Skeletal muscle tissue (tissue), 4 donors: ENCODE measurements around the gene LTBP3. TPM values are rescaled to one million over a fixed set of nuclear protein-coding genes. Genes with fewer than 3 reads are reported as not detected.
A peak's percentile ranks its signal among the peaks of the same experiment; 100 is the strongest.

Source experiments
- H3K27ac ChIP-seq: one replicate; pipeline ENCODE4 v1.7.0; 2013; ENCODE audit warnings: mild to moderate bottlenecking, low read depth, low read length, inconsistent platforms
- H3K27me3 ChIP-seq, 3 donors: one replicate each; pipeline ENCODE4 v1.7.0; 2013; ENCODE audit warnings: low read length in 3 of 3; ENCODE audit not compliant: control insufficient read depth in 3 of 3, insufficient read depth in 3 of 3
- H3K36me3 ChIP-seq, 3 donors: one replicate each; pipeline ENCODE4 v1.7.0; 2013; ENCODE audit warnings: low read length in 3 of 3; ENCODE audit not compliant: control insufficient read depth in 3 of 3, insufficient read depth in 3 of 3
- H3K4me1 ChIP-seq, 3 donors: one replicate each; pipeline ENCODE4 v1.7.0; 2013; ENCODE audit warnings: low read length in 3 of 3, mild to moderate bottlenecking in 3 of 3; ENCODE audit not compliant: control insufficient read depth in 3 of 3, insufficient read depth in 3 of 3
- H3K4me3 ChIP-seq, 3 donors: one replicate each; pipeline ENCODE4 v1.7.0; 2013; ENCODE audit warnings: low read length in 3 of 3
- H3K9ac ChIP-seq, 3 donors: one replicate each; pipeline ENCODE4 v1.7.0; 2013; ENCODE audit warnings: low read length in 3 of 3, mild to moderate bottlenecking in 3 of 3, moderate library complexity in 2 of 3, low read depth in 1 of 3
- H3K9me3 ChIP-seq, 3 donors: one replicate each; pipeline ENCODE4 v1.7.0; 2013; ENCODE audit warnings: low read length in 3 of 3; ENCODE audit not compliant: control insufficient read depth in 3 of 3
- total RNA-seq: library from RNA; depleted of rRNA; stranded (reverse); fragments of >200 nt; gene quantifications from one replicate; pipeline ENCODE4 v1.2.3, GENCODE V29; 2014
- donor health status: Osteomylitis.

Gene LTBP3
- 32.9 TPM for total RNA-seq

- H3K36me3 ChIP-seq: peaks cover 0 to 3% (median 0%) of the 10 kb centered on the region in 3 donors
- peaks cover 54 to 65% (median 64%) of the 10 kb centered on the region in 3 donors for H3K4me1 ChIP-seq
- H3K9me3 ChIP-seq: no peaks in the 10 kb centered on the region
- H3K27me3 ChIP-seq: no peaks in the 10 kb centered on the region
- peak within 1 kb of the TSS; percentile 62 to 66 (median 66) for H3K4me3 ChIP-seq
- peak within 1 kb of the TSS; percentile 96 for H3K27ac ChIP-seq
- peak within 1 kb of the TSS; percentile 83 to 91 (median 87) for H3K9ac ChIP-seq
Observed at GRCh38 chr11:65558002-65558929, at the start of gene LTBP3. Gene LTBP3, minus strand, starts transcription at chr11:65558359. Its CDS starts 400 bp downstream, at chr11:65557959.

- peaks cover 31 to 39% (median 37%) of the 10 kb centered on the region in 3 donors for H3K36me3 ChIP-seq
- H3K4me3 ChIP-seq: peak overlapping the region; percentile 56 to 70 (median 65)
- no peaks in the 10 kb centered on the region for H3K9me3 ChIP-seq
- no peaks in the 10 kb centered on the region for H3K27me3 ChIP-seq
- H3K4me1 ChIP-seq: peaks cover 45 to 46% (median 46%) of the 10 kb centered on the region in 3 donors
- H3K27ac ChIP-seq: peak overlapping the region; percentile 71
- peak overlapping the region; percentile 20 to 71 (median 64) for H3K9ac ChIP-seq
Observed at GRCh38 chr11:65606876-65607613, 48.9 kb upstream of the LTBP3 start.

- Histone ChIP-seq H3K4me1 (peaks cover 20 to 23% (median 21%) of the 10 kb centered on the region in 3 donors), H3K9ac (no peak overlapping the region), H3K9me3 (no peaks in the 10 kb centered on the region), H3K4me3 (no peak overlapping the region), H3K36me3 (peaks cover 31 to 45% (median 33%) of the 10 kb centered on the region in 3 donors), H3K27ac (no peak overlapping the region), H3K27me3 (no peaks in the 10 kb centered on the region)
Observed at GRCh38 chr11:65604258-65604657, 46.1 kb upstream of the LTBP3 start.

- Histone ChIP-seq H3K9ac (no peak overlapping the region), H3K9me3 (no peaks in the 10 kb centered on the region), H3K4me3 (no peak overlapping the region), H3K4me1 (peaks cover 4 to 11% (median 9%) of the 10 kb centered on the region in 3 donors), H3K36me3 (peaks cover 28 to 39% (median 35%) of the 10 kb centered on the region in 3 donors), H3K27me3 (no peaks in the 10 kb centered on the region), H3K27ac (no peak overlapping the region)
Observed at GRCh38 chr11:65599955-65600246, 41.7 kb upstream of the LTBP3 start.

GRCh38 chr11:65599216-65599954 lies 41.2 kb upstream of the LTBP3 start:
- no peak overlapping the region for H3K27ac ChIP-seq
- H3K27me3 ChIP-seq: no peaks in the 10 kb centered on the region
- H3K9ac ChIP-seq: no peak overlapping the region
- H3K36me3 ChIP-seq: peaks cover 23 to 34% (median 29%) of the 10 kb centered on the region in 3 donors
- peaks cover 4 to 16% (median 12%) of the 10 kb centered on the region in 3 donors for H3K4me1 ChIP-seq
- no peak overlapping the region for H3K4me3 ChIP-seq
- H3K9me3 ChIP-seq: no peaks in the 10 kb centered on the region

- H3K36me3 ChIP-seq: peaks cover 18 to 25% (median 19%) of the 10 kb centered on the region in 3 donors
- no peaks in the 10 kb centered on the region for H3K27me3 ChIP-seq
- no peaks in the 10 kb centered on the region for H3K9me3 ChIP-seq
- H3K4me3 ChIP-seq: no peak overlapping the region
- peaks cover 15 to 27% (median 23%) of the 10 kb centered on the region in 3 donors for H3K4me1 ChIP-seq
- no peak overlapping the region for H3K9ac ChIP-seq
- H3K27ac ChIP-seq: no peak overlapping the region
Observed at GRCh38 chr11:65598258-65598699, 40.1 kb upstream of the LTBP3 start.

- no peaks in the 10 kb centered on the region for H3K9me3 ChIP-seq
- H3K27me3 ChIP-seq: no peaks in the 10 kb centered on the region
- H3K4me3 ChIP-seq: no peak overlapping the region
- H3K27ac ChIP-seq: no peak overlapping the region
- peaks cover 23 to 40% (median 35%) of the 10 kb centered on the region in 3 donors for H3K4me1 ChIP-seq
- no peak overlapping the region for H3K9ac ChIP-seq
- H3K36me3 ChIP-seq: peaks cover 23 to 32% (median 25%) of the 10 kb centered on the region in 3 donors
Observed at GRCh38 chr11:65596520-65596919, 38.4 kb upstream of the LTBP3 start.

GRCh38 chr11:65595543-65596281 lies 37.6 kb upstream of the LTBP3 start, which contains the start of gene KCNK7:
Gene KCNK7, minus strand, starts transcription at chr11:65595800. Its CDS starts 28 bp downstream, at chr11:65595772.
- no peak within 1 kb of the TSS for H3K27ac ChIP-seq
- no peaks in the 10 kb centered on the region for H3K9me3 ChIP-seq
- peaks cover 28 to 36% (median 29%) of the 10 kb centered on the region in 3 donors for H3K36me3 ChIP-seq
- peak within 1 kb of the TSS in 1 of 3 donors; percentile 40 for H3K9ac ChIP-seq
- H3K4me3 ChIP-seq: no peak within 1 kb of the TSS
- no peaks in the 10 kb centered on the region for H3K27me3 ChIP-seq
- H3K4me1 ChIP-seq: peaks cover 23 to 41% (median 39%) of the 10 kb centered on the region in 3 donors

- Histone ChIP-seq H3K27me3 (no peaks in the 10 kb centered on the region), H3K9me3 (no peaks in the 10 kb centered on the region), H3K4me3 (no peak overlapping the region), H3K27ac (no peak overlapping the region), H3K9ac (peak overlapping the region in 1 of 3 donors; percentile 40), H3K36me3 (peaks cover 33 to 36% (median 33%) of the 10 kb centered on the region in 3 donors), H3K4me1 (peaks cover 28 to 47% (median 42%) of the 10 kb centered on the region in 3 donors)
Observed at GRCh38 chr11:65595131-65595530, 37.0 kb upstream of the LTBP3 start.
